Limb (tissue), 2 donors: ENCODE measurements around the gene PTPRM.

Experiments
- DNase-seq, 2 donors: peaks; one replicate each; pipeline ENCODE4 v3.0.0-alpha.2; 2016; ENCODE audit errors: extremely low spot score in 2 of 2

PTPRM gene

DNA sequence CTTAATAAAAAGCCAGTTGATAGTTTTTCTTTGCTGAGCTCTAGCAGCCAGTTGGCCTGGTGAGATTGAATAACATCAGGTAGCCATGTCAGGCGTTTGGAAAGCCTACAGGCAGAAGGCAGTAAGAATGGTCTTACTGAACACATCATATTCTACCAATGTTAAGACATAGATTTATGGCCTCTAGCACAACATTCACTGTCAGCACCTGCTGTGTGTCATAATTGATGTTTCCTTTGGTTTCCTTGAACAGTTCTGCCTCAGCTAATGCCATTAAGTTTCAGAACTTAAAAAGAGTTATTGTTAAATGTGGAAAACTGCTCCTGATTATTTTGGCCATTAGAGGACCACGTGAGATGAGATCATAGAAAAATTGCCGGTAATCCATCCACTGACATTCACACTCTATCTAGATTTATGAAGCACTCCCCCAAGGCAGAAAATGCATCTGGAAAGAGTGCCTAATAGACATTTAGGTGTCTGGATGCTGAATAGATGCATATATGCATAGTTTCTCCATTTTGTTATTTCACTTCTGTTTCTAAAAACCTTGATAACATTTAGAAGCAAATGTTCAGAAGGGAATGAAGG is 434.7 kb downstream of the PTPRM start:
- DNase-seq: peak in 1 of 2 donors; percentile 12

- DNase-seq: peak in 1 of 2 donors; percentile 10
These were observed 437.0 kb downstream of the PTPRM start for GRCh38 chr18:8003878-8004675.

- DNase-seq: no peak
These were observed 437.7 kb downstream of the PTPRM start for GRCh38 chr18:8004792-8005191.

DNA sequence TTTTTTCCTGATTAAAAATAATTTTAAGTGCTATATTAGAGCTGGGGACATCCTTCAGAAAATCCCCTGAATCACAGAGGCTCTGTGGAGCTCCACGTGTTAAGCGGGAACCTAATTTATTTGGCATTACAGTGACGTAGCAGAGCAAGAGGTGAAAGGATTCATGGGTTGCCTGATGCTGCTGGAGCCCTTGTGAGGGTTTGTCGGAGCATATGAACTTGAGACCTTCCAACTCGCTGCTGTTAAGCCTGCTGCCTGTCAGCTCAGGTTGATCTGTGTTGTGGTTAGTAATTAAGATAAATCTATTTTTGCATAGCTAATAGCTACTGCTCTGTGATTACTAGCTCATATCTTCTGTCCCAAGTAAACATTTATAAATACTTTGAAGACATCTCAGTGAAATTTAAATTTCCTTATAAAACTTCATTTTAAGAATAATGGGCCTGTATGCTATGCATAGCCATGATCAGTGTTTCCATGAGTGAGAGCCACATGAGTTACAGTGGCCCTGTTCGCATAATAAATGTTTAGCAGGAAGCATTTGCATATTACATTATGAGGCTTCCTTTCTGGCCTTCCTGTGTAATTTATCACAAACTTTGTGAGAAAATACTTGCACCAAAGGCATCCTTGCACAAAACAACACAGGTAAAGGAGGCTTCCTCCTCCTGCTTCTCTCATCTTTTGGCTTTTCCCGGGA is 438.9 kb downstream of the PTPRM start:
- DNase-seq: no peak

- no peak for DNase-seq
These were observed 439.9 kb downstream of the PTPRM start for GRCh38 chr18:8006979-8007378.

DNA sequence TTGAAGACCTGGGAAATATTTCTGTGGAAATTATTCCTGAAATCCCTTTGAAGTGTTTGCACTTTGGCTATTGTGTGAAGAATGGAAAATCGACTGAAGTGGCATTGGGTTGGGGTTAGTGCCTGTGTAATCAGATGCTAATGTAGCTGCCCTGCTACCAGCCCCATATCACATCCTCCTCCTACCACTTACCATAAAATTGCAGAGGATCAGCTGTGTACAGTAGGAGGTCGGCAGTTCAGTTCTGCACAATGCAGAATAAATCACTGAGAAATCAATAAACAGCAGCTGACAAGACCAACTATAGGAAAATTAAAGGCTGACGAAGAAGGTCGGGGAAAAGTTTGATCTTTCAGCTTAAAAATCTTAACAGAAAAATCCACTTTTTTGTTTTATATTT is 440.9 kb downstream of the PTPRM start:
- no peak for DNase-seq

GRCh38 chr18:8011361-8011760 is 444.2 kb downstream of the PTPRM start:
- DNase-seq: no peak

DNA sequence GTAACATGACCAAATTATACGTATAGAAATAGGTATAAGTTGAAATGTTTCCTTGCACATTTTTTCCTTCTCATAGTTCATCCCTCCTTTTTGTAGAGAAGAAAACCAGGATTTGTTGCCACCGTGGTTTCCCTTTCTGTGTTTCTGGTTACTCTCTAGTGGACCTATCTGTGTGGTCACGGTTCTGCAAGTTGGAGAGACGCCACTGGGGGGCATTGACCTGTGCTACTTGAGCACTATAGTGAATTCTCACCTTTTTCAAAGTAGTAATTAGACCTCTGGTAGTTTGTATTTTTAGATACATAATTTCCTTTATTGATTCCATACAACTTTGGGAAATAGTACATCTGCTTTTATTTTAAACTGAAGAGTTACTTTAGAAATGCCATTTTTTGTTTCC is 444.8 kb downstream of the PTPRM start:
- no peak for DNase-seq

GRCh38 chr18:8018701-8019331 is 451.7 kb downstream of the PTPRM start:
- DNase-seq: no peak

DNA sequence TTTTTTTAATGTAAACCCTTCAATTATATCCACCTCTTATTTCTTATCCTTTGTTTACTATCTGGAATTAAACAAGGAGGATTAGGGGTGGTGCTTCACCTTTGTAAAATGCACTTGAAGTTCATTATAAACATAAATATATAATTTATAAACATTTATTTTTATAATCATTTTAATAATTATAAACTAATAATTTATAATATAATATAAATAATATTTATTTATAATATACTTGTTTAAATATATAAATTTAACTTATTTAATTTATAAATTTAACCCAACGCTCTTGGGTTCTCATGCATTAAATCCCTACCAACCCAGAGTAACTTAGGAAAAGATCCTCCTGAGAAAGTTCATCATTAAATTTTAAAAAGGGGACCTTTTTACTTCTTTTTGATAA is 452.5 kb downstream of the PTPRM start:
- no peak for DNase-seq

- no peak for DNase-seq
These were observed 453.2 kb downstream of the PTPRM start for GRCh38 chr18:8020132-8020846.

DNA sequence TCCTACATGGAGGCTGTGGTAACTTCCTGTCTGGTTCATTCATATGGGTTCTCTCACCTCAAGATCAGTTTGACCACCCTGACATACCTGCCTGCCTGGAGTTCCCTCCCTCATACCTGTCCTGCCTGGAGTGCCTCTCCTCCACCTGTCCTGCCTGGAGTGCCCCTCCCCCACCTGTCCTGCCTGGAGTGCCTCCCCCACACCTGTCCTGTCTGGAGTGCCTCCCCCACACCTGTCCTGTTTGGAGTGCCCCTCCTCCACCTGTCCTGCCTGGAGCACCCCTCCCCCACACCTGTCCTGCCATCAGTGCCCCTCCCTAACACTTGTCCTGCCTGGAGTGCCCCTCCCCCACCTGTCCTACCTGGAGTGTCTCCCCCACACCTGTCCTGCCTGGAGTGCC is 461.9 kb downstream of the PTPRM start:
- DNase-seq: no peak

DNA sequence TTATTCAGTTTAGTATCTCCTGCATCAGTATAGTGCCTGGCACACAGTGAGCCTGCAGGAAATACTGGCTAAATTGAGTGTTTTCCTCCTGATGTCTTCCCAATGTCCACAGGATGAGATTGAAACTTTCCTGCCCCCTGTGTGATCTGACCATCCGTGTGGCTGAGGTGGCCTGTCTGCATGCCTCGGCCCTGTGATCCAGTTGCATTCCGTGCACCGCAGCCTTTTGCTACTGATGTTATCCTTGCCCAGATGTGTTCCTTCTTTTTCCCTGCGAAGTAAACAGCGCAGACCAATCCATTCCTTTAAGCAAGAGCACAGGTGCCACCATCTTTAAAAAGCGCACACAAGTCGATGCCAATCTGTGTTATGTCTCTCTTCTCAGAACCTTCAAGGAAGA is 462.6 kb downstream of the PTPRM start:
- no peak for DNase-seq

GRCh38 chr18:8030201-8030600 is 463.1 kb downstream of the PTPRM start:
- DNase-seq: no peak

GRCh38 chr18:8031496-8031895 is 464.4 kb downstream of the PTPRM start:
- no peak for DNase-seq

GRCh38 chr18:8034674-8035073 is 467.6 kb downstream of the PTPRM start:
- DNase-seq: no peak

DNA sequence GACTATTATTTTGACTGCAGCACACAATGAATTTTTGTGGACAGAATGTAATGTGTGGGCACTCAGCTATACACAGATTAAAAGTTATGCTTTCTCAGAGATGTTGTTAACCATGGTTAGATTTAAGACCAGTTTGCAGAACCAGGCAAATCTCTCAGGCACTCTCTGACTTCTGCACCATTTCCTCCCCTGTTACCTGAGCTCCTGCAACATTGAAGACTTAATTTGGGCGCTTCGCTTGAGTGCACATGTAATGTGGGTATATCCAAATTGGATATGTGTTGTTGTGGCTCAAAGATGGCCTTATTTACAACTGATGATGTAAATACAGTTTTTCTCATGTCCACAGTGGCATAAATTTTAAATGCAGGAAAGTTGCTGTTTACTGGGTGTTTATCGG is 469.4 kb downstream of the PTPRM start:
- DNase-seq: no peak

DNA sequence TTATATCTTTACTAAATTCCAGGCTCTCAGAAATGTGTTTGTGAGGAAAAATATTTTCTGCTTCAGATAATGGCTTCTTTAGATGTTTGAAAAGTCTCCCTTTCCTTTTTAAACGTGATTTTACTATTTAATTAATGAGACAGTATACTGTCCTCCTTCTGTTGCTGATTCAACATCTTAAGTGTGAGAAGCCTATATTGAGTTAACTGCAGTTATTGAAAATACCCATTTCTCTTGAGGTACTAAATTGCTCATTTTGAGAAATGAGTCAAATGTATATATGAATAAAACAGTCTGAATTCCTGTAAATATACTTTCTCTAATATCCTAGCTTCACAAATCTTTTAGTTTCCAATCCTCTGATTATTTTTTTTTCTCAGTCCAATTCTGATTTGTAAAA is 470.2 kb downstream of the PTPRM start:
- no peak for DNase-seq

GRCh38 chr18:8040021-8040420 is 472.9 kb downstream of the PTPRM start:
- no peak for DNase-seq

- DNase-seq: no peak
These were observed 474.5 kb downstream of the PTPRM start for GRCh38 chr18:8041526-8042111.

DNA sequence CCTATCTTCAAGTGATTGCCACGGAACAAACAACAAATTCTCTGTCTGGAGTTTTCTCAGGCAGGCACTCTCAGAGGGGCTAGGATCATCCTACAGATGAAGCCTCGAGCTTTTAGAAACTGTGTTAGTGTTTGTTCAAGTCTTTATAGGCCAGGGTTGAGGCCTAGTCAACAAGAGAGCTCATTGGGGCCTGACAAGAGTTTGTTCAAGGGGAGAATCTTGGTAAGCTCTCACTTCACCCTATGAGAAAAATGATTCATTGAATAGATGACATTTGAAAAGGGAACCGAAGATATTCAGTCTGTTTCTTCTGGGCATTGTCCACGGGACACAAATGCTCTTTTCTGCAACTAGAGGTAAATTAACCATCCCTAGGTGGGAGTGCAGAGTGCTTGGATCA is 476.9 kb downstream of the PTPRM start:
- no peak for DNase-seq
